Endothelial cell of umbilical vein (primary cell): Measurements from ENCODE around the gene RELT. TPM values are rescaled to one million over a fixed set of nuclear protein-coding genes. Genes with fewer than 3 reads are reported as not detected.

ENCODE experiments used
- BruUV-seq: library from RNA; stranded (reverse); fragments of 400-500 nt; replicated peaks from 2 replicates; lab custom pipeline; 2021; lab: Mats Ljungman, UMichigan
- CTCF ChIA-PET: fragments of 300-600, 350-600 bp; sonication (Branson Sonifier 250); formaldehyde crosslinking; loops from one replicate; lab custom pipeline; 2021; ENCODE audit warnings: antibody characterized with exemption, inconsistent platforms; lab: Charles Lee
- POLR2A ChIA-PET: fragments of 300-600, 350-600 bp; sonication (Branson Sonifier 250); formaldehyde crosslinking; loops from one replicate; lab custom pipeline; 2021; ENCODE audit warnings: antibody characterized with exemption, inconsistent platforms; lab: Charles Lee
- DNase-seq: peaks from one replicate; pipeline ENCODE4 v3.0.0-alpha.2; 2011; ENCODE audit warnings: low read depth, low spot score
- FAIRE-seq: peaks from 2 replicates; lab custom pipeline; 2011; peaks lifted over from hg19 to GRCh38; lab: Jason Lieb, UNC
- H2AFZ ChIP-seq: 2 replicates; pipeline ENCODE4 v1.6.0; 2012; ENCODE audit warnings: low read depth, low read length, control low read depth, inconsistent platforms
- H3K27ac ChIP-seq: 2 replicates; pipeline ENCODE4 v1.5.1; 2011; ENCODE audit warnings: low read depth, mild to moderate bottlenecking, control low read depth, low read length, moderate library complexity; ENCODE audit not compliant: insufficient read depth
- H3K27me3 ChIP-seq, 2 experiments: 2 replicates each; pipeline versions ENCODE4 v1.6.0 to v1.6.1; 2011; ENCODE audit warnings: low read length in 2 of 2, mixed read lengths in 1 of 2; ENCODE audit not compliant: control insufficient read depth in 2 of 2, insufficient read depth in 2 of 2
- H3K36me3 ChIP-seq, 2 experiments: 2 replicates in 1 of 2; 3 replicates in 1 of 2; pipeline ENCODE4 v1.5.1; 2011; ENCODE audit warnings: low read length in 2 of 2, mild to moderate bottlenecking in 1 of 2, moderate library complexity in 1 of 2; ENCODE audit not compliant: control insufficient read depth in 2 of 2, insufficient read depth in 2 of 2; ENCODE audit errors: extremely low read depth in 1 of 2
- H3K4me1 ChIP-seq: 3 replicates; pipeline ENCODE4 v1.5.1; 2011; ENCODE audit warnings: mild to moderate bottlenecking, low read length; ENCODE audit not compliant: control insufficient read depth, insufficient read depth; ENCODE audit errors: extremely low read depth
- H3K4me2 ChIP-seq: 2 replicates; pipeline ENCODE4 v1.6.1; 2011; ENCODE audit warnings: low read length, control low read depth, mixed read lengths; ENCODE audit not compliant: insufficient read depth
- H3K4me3 ChIP-seq, 3 experiments: fragments of 200-600 bp in 1 of 3; sonication (generic), shearing (Covaris generic) in 1 of 3; replicated peaks in 1 of 3; 2 replicates each; pipeline ENCODE4 v1.5.1; 2011 to 2016; ENCODE audit warnings: control low read depth in 3 of 3, low read length in 3 of 3, mild to moderate bottlenecking in 2 of 3, inconsistent platforms in 1 of 3, low read depth in 1 of 3, moderate library complexity in 1 of 3; ENCODE audit not compliant: insufficient read depth in 1 of 3
- H3K79me2 ChIP-seq: 2 replicates; pipeline ENCODE4 v1.6.0; 2012; ENCODE audit warnings: low read length, inconsistent platforms; ENCODE audit not compliant: control insufficient read depth, insufficient read depth
- H3K9ac ChIP-seq: replicated peaks from 2 replicates; pipeline ENCODE3; 2011; ENCODE audit warnings: low read length, control low read depth; ENCODE audit not compliant: insufficient read depth; ENCODE audit errors: extremely low read depth
- H3K9me1 ChIP-seq: replicated peaks from 3 replicates; pipeline ENCODE4 v1.6.0; 2011; ENCODE audit warnings: mild to moderate bottlenecking, low read length; ENCODE audit not compliant: control insufficient read depth, insufficient read depth; ENCODE audit errors: extremely low read depth
- H3K9me3 ChIP-seq: replicated peaks from 2 replicates; pipeline ENCODE4 v1.5.1; 2012; ENCODE audit warnings: low read length, inconsistent platforms; ENCODE audit not compliant: control insufficient read depth, insufficient read depth
- H4K20me1 ChIP-seq: replicated peaks from 2 replicates; pipeline ENCODE3; 2011; ENCODE audit warnings: mild to moderate bottlenecking, low read length; ENCODE audit not compliant: control insufficient read depth, insufficient read depth; ENCODE audit errors: extremely low read depth
- CTCF ChIP-seq, 2 donors: IDR thresholded peaks; 1 replicate in 1 of 2; 2 replicates in 1 of 2; pipeline ENCODE4 v1.5.1; 2011; ENCODE audit warnings: low read length in 2 of 2, mild to moderate bottlenecking in 2 of 2, moderate library complexity in 2 of 2, control low read depth in 1 of 2, inconsistent platforms in 1 of 2, low read depth in 1 of 2; ENCODE audit not compliant: insufficient read depth in 1 of 2; ENCODE audit errors: extremely low read depth in 1 of 2
- EZH2 ChIP-seq: IDR thresholded peaks from 2 replicates; pipeline ENCODE4 v1.6.1; 2012; ENCODE audit warnings: borderline replicate concordance, low read depth, mild to moderate bottlenecking, moderate library complexity, low read length, inconsistent platforms; ENCODE audit not compliant: severe bottlenecking
- FOS ChIP-seq: IDR thresholded peaks from 2 replicates; pipeline ENCODE4 v1.6.1; 2011; ENCODE audit warnings: mild to moderate bottlenecking, low read length, moderate library complexity, borderline replicate concordance; ENCODE audit not compliant: insufficient read depth
- GATA2 ChIP-seq: IDR thresholded peaks from 2 replicates; pipeline ENCODE4 v1.7.0; 2011; ENCODE audit warnings: low read depth, mild to moderate bottlenecking, moderate library complexity, mixed read lengths, low read length; ENCODE audit not compliant: insufficient read length, insufficient read depth
- JUN ChIP-seq: IDR thresholded peaks from 2 replicates; pipeline ENCODE4 v1.6.1; 2011; ENCODE audit warnings: borderline replicate concordance, low read depth; ENCODE audit not compliant: insufficient read length, insufficient read depth
- MAX ChIP-seq: IDR thresholded peaks from 2 replicates; pipeline ENCODE4 v1.6.1; 2011; ENCODE audit not compliant: insufficient read depth, insufficient read length
- MYC ChIP-seq: IDR thresholded peaks from one replicate; pipeline ENCODE4 v1.6.1; 2011; ENCODE audit warnings: mild to moderate bottlenecking, low read depth, low read length
- POLR2A ChIP-seq: IDR thresholded peaks from 2 replicates; pipeline ENCODE4 v1.6.1; 2012; ENCODE audit warnings: low read depth, mild to moderate bottlenecking, control low read depth, low read length
- POLR2AphosphoS5 ChIP-seq: IDR thresholded peaks from 2 replicates; pipeline ENCODE4 v1.6.1; 2012; ENCODE audit warnings: low read depth, mild to moderate bottlenecking, control low read depth, low read length, moderate library complexity; ENCODE audit not compliant: insufficient read depth
- dilution Hi-C: fragments of 300-500 bp; cut with MboI; formaldehyde crosslinking; loops from one replicate; pipeline ENCODE4 v1.15.0; 2019; ENCODE audit warnings: low sequenced_read_pairs; ENCODE audit not compliant: extremely low pct_ligation_motif_present
- intact Hi-C: fragments of 100-400 bp; cut with micrococcal nuclease; formaldehyde crosslinking; loops from one replicate; pipeline ENCODE4 v1.10.0; 2022
- polyA plus RNA-seq, 4 experiments: library from polyadenylated mRNA; depleted of rRNA in 3 of 4; stranded (reverse) in 3 of 4; unstranded in 1 of 4; fragments of >200 nt; gene quantifications; 2 replicates each; pipeline versions ENCODE4 v1.2.1 to v1.2.3, GENCODE V29; 2011 to 2012; ENCODE audit warnings: missing spikeins in 1 of 4
- total RNA-seq: library from RNA; stranded (reverse); gene quantifications from 2 replicates; pipeline ENCODE4 v1.2.3, GENCODE V29; 2021

The RELT gene
- total and polyA plus RNA-seq, 2 donors (not counting 3 experiments of a cell fraction or from before 2014, with no cell fraction given): 6.7 to 13.1 TPM

- peak overlapping the region; percentile 31 for H3K4me2 ChIP-seq
Measured at GRCh38 chr11:73334384-73335203, 41.6 kb upstream of the RELT start.

More at GRCh38 chr11:73334384-73335203, 41.6 kb upstream of the RELT start:
- no peaks in the 10 kb centered on the region for H3K9me3 ChIP-seq
- no peaks in the 10 kb centered on the region for H4K20me1 ChIP-seq
- H2AFZ ChIP-seq: no peak overlapping the region
- POLR2A ChIA-PET: interaction anchor here (1.1 to 3.3 kb wide), 5 partner anchors 7 to 28 kb away, joined by 3 to 27 read pairs (median 4); partner anchors contain the start of gene ARHGEF17
- BruUV-seq: no TSS peak
- H3K36me3 ChIP-seq: peaks cover 0 to 6% of the 10 kb centered on the region in 2 experiments
- CTCF ChIA-PET: interaction anchor here (0.8 to 6.5 kb wide), 26 partner anchors 8 to 650 kb away, joined by 3 to 455 read pairs (median 7); partner anchors contain the start of gene ARHGEF17
- peaks cover 38% of the 10 kb centered on the region for H3K4me1 ChIP-seq
- H3K9me1 ChIP-seq: no peaks in the 10 kb centered on the region
- H3K9ac ChIP-seq: peak overlapping the region; percentile 8
- FAIRE-seq: peak; percentile 74
- peak overlapping the region; percentile 70 for H3K27ac ChIP-seq
- TF ChIP-seq POLR2A (no peak), JUN (peak; percentile 30), FOS (peak; percentile 78), MYC (no peak), CTCF (IDR thresholded peaks at IDR 0.05; ENCODE audit: extremely low read depth in 1 of 2, insufficient read depth in 1 of 2, low read depth in 1 of 2, low read length in 2 of 2) (no peak), EZH2 (no peak), MAX (no peak), GATA2 (no peak), POLR2AphosphoS5 (peak; percentile 58)
- intact Hi-C loops (loop anchor here (1.0 to 2.0 kb wide), 6 partner anchors 11 to 504 kb away; no protein-coding TSS in a partner anchor), dilution Hi-C loops (no loop called here)
- peaks cover 11% of the 10 kb centered on the region for H3K79me2 ChIP-seq
- no peaks in the 10 kb centered on the region for H3K27me3 ChIP-seq
- DNase-seq: peak; percentile 93
- no peak overlapping the region for H3K4me3 ChIP-seq
